Middle frontal gyrus (tissue), 1 donor: ENCODE results near the gene EPAS1.

Source experiments
- DNase-seq: peaks from one replicate; pipeline ENCODE4 v3.0.0-alpha.2; 2015; ENCODE audit warnings: low spot score; ENCODE audit errors: extremely low spot score

EPAS1 gene

DNA sequence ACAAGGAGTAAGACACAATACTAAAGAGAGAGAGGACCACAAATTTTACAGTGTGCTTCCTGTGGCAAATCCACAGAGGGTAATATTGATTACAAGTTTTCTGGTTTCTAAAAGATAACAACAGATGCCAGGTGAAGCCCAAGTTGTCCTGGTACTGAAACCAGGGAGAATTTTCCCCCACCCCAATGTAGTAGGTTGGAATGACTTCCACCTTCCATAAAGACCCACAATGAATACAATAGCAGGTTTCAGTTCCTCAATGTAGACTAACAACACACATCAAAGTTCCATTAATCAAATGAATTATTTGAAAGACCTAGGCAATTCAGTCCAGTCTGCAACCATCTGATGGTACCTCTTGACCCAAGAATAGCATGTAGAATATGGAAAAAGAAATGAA is 138.1 kb downstream of the EPAS1 start:
- DNase-seq = no peak

DNA sequence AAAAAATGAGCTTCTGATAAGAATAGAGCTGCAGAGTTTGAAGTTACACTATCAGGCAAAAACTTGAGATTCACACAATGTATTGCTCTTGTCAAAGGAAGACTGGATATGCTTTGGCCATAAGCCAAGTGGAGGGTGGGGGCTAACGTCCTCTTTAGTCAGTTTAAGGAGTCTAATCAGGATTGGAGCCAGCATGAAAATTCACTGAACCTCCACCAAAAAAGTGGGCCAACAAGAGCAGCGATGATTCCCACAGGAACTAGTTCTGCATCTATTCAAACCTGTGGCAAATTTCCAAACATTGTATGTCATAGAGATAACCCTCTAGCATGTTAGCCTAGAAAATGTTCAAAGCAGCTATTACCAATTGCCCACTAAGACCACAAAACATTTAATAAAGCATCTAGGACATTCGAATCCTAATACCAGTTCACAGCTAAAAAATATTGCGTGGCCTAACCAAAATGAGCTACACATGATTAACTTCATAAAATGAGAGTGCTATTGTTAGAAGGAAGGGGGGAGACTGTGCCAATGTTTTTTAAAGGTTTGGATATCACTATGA is 138.7 kb downstream of the EPAS1 start:
- DNase-seq = no peak
